ENCODE results near the gene DHX34.
"Not testable (repeated sequence)": the region's sequence is repeated elsewhere in the genome, so short reads cannot be mapped to it uniquely, and the experiment has no call there.

DHX34 gene

DNA sequence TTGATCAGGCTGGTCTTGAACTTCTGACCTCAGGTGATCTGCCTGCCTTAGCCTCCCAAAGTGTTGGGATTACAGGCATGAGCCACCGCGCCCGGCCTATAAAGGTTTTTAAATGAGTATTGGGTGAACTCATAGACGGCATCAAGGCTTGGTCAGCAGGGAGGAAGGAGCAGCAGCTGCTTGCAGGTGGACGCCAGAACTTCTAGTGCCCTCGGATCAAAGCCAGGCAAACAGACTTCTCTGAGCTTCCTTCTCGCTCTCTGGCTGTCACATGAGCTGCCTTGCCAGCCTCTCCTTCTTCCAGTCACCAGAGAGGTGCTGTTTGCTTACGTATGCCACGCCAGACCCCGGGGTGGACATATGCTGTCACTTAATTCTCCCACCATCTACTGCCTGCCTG is 16.3 kb downstream of the DHX34 start:
- DNase-seq, result not testable (repeated sequence)

DNA sequence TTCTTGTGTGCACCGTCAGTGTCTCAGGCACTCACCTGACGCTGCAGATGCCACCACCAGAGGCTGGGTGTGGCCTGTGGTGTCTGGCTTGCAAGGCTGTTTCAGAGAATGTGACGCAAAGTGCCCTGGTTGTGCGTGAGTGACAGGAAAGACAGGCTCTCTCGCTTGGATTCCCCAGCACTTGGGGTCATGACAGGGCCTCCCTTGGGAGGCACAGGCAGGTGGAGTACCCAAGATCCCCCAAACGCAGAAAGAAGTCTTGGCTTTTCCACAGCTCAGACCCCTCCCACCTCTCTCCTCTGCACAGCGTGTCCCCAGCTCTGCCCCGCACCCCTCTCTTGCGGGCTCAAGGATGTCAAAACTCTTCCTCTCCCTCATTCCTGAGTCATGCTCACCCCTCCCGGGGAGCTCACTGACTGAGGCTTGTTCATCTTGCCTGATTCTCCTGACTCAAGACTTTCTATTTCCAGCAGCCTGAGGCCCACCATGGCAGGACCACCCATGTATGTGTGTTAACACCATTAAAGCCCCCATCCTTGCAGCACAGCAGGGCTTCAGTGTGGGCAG is 21.0 kb downstream of the DHX34 start:
- peak; percentile 15 for DNase-seq

DNA sequence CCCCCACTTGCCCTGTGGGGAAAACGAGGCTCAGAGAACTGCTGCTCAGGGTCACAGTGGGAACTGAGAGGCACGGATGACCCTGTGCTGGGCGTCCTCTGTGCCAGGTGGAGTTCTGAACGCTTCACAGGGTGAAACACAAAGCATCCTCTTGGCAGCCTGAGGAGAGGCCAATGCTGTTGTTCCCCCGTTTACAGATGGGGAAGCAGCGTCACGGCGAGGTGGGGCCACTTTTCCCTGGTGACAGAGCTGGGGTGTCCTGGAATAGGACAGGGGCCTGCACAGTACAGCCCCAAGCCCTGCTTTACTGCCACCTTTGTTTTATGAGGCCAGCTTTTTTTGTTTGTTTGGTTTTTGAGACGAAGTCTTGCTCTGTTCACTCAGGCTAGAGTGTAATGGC is 22.1 kb downstream of the DHX34 start:
- DNase-seq, result no peak

DNA sequence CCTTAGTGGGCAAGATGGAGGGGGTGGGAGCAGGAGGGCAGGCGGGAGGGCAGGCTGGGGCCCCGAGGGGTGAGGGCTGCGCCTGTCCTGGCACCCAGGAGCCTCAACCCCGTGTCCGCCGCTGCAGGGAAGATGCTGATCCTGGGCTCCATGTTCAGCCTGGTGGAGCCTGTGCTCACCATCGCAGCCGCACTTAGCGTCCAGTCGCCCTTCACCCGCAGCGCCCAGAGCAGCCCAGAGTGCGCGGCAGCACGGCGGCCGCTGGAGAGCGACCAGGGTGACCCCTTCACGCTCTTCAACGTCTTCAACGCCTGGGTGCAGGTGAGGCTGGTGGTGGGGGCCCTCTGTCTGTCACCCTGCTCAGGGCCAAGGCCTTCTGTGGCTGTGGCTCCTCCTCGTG is 23.5 kb downstream of the DHX34 start:
- no peak for DNase-seq

DNA sequence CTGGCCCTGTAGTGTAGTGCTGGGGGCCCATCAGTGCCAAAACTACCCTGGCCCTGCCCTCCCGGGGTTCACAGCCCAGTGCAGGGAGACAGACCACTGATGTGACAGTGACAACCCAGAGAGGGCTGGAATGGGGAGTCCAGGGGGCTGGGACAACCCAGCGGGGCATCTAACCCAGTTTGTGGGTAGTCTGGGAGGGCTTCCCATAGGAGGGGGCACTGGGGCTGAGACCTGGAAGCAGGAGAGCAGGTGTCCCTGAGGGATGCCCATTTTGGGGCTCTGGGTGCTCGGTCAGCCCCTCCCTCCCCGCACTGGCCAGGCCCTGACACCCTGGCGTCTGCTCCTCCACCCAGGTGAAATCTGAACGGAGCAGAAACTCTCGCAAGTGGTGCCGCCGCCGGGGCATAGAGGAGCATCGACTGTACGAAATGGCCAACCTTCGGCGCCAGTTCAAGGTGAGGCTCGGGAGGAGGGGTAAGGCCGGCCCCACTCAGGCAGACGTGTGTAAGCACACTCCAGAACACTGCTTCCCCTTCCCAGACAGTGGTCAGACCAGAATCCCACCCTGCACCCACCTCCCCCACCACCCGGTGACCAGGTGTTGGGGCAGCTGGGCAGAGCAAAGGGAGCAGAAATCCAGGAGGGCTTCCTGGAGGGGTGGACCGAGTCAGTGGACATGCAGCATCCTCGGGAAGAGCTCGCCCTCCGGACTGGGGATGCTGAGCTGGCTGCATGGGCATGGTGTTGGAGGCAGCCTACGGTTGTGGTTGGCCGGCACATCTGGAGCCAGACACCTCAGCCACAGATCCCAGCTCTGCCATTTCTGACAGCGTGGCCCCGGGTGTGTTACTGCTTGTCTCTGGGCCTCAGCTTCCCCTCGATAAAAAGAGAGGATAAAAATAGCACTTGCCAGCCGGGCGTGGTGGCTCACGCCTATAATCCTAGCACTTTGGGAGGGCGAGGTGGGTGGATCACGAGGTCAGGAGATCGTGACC is 24.4 kb downstream of the DHX34 start:
- DNase-seq, result no peak

DNA sequence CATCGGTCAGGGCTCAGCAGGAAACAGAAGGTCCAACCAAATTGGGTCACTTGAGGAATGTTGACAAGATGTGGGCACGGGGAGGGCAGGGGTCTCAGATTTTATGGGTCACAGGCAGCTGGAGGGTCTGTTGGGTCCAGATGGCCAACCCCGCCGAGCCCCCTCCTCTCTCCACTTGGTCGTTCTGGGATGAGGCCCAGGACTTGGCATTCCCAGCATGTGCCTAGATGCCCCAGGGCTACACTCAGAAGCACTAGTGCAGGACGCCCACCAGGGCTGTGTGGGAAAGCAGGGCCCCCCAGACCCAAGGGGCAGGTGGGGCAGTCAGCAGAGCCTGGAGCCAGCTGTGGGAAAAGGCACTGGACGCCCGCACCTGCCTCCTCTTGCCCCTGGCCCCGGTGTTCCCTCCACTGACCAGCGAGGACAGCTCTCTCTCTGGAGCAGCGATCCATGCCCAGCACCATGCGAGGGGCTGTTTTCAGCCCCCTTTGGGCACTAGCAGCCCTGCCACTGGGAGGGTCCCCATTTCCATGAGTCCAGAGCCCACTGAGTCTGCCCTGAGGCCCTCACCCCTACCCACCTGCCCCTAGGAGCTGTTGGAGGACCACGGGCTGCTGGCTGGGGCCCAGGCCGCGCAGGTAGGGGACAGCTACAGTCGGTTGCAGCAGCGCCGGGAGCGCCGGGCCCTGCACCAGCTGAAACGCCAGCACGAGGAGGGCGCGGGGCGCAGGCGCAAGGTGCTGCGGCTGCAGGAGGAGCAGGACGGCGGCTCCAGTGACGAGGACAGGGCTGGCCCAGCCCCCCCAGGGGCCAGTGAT is 26.0 kb downstream of the DHX34 start:
- no peak for DNase-seq

DNA sequence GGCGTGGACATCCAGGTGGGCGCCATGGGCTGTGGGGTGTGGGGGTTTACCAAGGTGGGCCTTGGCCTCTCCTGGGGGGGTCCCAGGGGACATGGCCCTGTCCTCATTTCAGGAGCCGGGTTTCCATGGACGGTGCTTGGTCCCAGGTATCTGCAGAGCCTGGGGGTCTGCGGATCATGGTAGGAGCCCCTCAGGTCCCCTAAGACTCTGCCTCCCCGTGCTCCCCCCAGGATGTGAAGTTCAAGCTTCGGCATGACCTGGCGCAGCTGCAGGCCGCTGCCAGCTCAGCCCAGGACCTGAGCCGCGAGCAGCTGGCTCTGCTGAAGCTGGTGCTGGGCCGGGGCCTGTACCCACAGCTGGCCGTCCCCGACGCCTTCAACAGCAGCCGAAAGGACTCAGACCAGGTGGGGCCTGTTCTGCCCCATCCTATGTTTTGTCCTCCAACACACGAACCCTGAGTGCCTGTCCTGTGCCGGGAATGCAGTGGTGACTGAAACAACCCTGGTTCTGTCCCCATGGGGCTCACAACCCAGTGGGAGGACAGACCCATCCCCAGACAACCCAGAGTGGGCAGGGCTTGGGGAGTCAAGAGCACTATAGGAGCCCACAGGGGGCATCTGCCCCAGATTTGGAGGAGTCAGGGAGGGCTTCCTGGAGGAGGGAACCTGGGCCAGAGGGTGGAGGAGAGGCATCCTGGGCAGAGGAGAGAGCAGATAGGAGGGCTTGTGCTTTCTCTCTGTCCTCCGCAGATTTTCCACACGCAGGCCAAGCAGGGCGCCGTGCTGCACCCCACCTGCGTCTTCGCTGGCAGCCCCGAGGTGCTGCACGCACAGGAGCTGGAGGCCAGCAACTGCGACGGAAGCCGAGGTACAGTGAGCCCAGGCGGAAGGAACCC is 26.8 kb downstream of the DHX34 start:
- no peak for DNase-seq

DNA sequence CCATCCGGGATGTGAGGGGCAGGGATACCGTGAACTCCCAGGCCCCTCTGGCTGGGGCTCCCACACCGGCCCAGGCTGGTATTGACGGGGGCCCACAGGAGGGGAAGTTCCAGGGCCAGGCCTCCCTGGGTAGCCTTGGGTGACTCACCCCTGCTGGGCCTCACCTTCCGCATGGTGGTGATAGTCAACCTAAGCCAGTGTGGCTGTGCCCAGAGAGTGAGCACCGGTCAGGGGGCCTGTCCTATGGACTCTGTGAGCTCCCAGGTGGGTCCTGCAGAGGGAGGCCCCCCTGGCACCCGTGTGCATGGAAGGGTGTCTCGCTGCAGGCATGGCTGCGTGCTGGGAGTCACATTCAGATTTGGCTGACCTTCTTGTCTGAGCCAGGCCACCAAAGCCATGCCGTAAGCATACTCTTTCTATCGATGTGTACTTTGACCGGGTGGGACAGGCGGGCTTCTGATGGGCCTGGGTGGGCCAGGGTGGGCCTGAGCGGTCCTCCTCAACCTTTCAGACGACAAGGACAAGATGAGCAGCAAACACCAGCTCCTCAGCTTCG is 27.6 kb downstream of the DHX34 start:
- no peak for DNase-seq

DNA sequence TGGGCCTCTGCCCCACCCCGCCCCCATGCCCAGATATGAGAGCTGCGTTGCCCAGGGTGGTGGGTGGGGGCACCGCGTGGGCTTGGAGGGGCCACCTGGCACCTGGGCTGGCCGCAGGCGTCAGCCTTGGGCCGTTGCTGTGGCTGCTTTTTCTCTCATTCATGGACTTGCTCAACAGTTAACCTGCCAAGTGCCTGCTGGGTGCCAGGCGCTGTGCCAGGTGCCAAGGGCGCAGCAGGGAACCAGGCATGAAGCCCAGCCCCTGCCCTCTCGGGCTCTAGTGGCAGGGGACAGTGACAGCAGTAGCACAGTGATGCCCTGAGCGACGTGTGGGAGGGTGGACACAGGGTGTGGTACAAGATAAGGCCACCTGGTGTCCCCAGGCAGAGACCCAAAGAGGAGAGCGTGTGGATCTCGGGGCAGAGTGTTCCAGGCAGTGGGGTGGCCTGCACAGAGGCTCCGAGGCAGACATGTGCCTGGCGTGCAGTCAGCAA is 28.1 kb downstream of the DHX34 start:
- DNase-seq, result no peak

DNA sequence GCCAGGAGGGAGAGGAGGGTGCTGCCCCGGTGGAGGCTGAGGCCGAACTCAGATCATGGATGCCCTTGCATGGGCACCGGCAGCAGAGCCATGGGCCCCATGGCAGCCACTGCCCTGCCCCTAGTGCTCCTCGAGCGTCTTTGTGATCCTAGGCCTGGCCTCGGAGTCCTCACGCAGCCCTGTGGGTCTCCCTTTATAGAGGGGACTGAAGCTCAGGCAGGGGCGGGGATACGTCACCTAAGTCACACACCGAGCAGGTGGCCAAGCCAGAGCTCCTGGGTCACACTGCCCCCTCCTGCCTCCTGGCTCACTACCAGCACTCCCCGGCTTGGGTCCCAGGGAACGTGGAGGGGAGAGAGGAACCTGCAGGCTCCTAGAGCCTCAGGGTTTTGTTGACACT is 28.7 kb downstream of the DHX34 start:
- no peak for DNase-seq

DNA sequence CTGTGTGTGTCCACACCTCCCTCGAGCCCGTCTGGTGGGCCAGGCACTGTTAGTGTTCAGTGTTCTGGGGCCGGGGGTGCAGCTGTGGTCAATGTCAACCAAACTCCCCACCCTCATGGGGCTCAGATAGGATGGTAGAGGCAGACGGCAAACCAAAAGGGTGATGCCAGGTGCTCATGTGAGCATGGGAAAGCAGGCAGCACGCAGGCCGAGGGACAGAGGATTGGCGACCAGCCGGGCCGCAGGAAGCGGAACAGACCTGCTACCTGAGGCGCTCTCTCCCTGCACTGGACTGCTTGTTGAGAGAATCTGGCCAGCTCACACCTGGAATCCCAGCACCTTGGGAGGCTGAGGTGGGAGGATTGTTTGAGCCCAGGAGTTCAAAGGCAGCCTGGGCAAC is 29.1 kb downstream of the DHX34 start:
- no peak for DNase-seq

DNA sequence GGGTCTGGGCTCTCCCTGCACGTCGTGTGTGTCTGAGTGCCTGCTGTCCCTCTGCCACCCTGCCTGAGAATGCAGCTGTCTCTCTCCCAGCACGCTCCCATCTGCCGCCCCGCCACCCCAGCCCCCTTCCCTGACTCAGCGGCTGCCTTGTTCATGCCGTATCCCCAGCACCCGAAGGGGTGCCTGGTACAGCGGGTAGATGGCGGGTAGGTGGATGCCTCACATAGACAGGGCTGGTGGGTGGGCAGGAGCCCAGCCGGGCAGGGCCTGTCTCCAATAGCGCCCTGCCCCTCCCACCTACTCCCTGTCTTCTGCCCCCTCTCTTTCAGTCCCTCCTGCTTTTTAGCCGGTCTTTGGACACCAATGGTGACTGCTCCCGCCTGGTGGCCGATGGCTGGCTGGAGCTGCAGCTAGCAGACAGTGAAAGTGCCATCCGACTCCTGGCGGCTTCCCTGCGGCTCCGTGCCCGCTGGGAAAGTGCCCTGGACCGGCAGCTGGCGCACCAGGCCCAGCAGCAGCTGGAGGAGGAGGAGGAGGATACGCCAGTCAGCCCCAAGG is 30.3 kb downstream of the DHX34 start:
- DNase-seq, result no peak

DNA sequence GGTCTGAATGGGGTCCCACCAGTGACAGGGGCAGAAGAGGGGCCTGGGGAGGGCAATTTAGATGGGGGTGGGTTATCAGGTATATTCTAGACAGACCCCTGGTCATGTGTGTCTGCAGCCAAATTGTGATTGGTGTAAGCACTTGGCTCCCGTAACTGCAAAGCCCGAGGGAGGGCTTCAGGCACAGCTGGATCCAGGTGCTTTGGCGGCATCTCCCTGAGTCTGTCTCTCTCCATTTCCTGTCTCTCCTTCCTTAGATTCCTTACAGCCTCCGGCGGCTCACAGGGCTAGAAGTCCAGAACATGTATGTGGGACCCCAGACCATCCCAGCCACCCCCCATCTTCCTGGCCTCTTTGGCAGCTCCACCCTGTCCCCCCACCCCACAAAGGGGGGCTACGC is 31.4 kb downstream of the DHX34 start:
- no peak for DNase-seq

DNA sequence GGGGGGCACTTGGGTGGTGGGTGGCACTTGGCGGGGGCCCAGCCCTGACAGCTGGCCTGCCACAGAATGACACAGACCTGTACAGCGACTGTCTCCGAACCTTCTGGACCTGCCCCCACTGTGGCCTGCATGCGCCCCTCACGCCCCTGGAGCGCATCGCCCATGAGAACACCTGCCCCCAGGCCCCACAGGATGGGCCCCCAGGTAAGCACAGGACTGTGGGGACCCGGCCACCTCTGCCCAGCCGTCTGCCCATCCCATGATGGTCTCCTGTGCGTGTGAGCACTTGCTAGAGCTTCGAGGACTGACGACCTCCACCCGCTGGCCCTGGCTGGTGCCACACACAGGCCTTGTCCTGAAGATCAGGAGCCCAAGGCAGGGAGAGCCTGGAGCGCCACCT is 32.0 kb downstream of the DHX34 start:
- DNase-seq, result no peak

DNA sequence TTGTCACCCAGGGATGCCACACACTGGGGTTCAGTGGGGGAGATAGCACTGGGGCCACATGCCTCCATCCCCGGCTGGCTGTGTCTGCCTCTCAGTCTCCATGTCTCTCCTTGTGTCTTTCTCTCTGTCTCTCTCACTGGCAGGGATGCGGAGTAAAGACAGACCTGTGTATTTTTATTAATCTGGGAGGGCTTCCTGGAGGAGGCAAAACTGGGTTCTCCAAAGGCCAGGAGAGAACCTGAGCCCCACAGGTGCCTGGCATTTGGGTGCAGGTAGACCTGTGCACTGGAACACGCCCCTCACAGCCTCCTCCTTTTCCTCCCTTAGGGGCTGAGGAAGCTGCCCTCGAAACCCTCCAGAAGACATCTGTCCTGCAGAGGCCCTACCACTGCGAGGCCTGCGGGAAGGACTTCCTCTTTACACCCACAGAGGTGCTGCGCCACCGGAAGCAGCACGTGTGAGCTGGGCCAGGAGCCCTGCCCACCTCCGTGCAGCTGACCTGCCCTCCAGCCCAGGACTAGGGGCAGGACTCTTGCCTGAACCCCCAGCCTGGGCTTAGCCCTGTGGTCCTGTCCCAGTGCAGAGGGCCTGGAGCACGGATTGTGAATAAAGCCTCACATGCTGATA is 32.7 kb downstream of the DHX34 start:
- no peak for DNase-seq

DNA sequence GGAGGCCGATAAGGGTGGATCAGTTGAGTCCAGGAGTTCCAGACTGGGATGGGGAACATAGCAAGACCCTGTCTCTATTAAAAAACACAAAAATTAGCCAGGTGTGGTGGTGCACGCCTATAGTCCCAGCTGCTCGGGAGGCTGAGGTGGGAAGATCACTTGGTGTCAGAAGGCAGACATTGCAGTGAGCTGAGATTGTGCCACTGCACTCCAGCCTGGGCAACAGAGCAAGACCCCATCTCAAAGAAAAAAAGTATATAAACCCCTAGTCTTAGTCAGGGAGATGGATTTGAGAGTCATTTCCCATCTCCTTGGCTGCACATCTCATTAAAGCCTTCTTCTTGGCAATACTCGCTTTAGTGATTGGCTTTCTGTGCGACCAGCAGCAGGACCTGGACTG is 34.8 kb downstream of the DHX34 start:
- DNase-seq, result not testable (repeated sequence)

DNA sequence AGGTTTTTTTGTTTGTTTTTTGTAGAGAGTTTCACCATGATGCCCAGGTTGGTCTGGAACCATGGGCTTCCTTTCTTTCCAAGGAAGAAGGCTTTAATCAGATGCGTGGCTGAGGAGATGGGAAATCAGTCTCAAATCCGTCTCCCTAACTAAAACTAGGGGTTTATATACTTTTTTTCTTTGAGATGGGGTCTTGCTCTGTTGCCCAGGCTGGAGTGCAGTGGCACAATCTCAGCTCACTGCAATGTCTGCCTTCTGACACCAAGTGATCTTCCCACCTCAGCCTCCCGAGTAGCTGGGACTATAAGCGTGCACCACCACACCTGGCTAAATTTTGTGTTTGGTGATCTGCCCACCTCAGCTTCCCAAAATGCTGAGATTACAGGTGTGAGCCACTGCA is 35.4 kb downstream of the DHX34 start:
- not testable (repeated sequence) for DNase-seq

DNA sequence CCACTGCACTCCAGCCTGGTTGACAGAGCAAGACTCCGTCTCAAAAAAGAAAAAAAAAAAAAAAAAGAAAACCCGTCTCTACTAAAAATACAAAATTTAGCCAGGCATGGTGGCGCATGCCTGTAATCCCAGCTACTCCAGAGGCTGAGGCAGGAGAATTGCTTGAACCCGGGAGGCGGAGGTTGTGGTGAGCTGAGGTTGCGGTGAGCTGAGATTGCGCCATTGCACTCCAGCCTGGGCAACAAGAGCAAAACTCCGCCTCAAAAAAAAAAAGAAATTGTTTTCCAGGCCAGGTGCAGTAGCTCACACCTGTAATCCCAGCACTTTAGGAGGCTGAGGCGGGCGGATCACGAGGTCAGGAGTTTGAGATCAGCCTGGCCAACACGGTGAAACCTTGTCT is 37.5 kb downstream of the DHX34 start:
- not testable (repeated sequence) for DNase-seq

DNA sequence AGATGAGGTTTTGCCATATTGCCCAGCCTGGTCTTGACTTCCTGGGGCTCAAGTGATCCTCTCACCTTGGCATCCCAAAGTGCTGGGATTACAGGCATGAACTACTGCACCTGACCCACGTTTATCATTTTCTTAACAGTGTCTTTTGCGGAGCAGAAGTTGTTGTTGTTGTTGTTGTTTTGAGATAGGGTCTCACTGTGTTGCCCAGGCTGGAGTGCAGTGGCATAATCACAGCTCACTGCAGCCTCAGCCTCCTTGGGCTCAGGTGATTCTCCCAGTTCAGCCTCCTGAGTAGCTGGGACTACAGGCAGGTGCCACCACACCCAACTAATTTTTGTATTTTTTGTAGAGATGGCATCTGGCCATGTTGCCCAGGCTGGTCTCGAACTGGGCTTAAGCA is 38.5 kb downstream of the DHX34 start:
- not testable (repeated sequence) for DNase-seq

DNA sequence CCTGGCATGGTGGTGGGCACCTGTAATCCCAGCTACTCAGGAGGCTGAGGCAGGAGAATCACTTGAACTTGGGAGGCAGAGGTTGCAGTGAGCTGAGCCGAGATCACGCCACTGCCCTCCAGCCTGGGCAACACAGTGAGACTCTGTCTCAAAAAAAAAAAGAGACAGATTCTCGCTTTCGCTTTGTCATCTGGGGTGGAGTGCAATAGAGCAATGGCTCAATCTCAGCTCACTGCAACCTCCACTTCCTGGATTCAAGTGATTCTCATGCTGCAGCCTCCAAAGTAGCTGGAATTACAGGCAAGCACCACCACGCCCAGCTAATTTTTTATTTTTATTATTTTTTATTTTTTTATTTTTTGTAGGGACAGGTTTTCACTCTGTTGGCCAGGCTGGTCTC is 39.6 kb downstream of the DHX34 start:
- DNase-seq, result not testable (repeated sequence)

DNA sequence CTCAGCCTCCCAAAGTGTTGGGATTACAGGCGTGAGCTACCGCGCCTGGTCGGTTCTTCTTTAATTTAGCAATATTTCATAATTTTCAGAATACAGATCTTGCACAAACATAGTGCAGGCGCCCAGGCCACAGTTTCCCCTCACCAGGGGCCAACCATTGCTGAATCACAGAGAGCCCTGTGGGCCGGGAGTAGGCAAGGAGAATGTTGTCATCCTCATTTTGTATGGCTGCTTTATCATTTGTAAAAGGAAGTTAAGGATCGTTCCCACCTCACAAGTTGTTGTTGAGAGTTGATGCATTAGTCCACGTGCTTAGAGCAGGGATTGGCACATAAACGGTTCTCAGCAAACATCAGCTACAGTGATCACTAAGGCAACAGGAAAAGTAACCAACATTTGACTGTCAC is 40.0 kb downstream of the DHX34 start:
- DNase-seq, result peak; percentile 84
